GM08714 (cell line): ENCODE data around the gene UPK1B.
"Not testable (repeated sequence)": the region's sequence is repeated elsewhere in the genome, so short reads cannot be mapped to it uniquely, and the experiment has no call there.

Source experiments
- H3K4me3 ChIP-seq: fragments of 200-500 bp; sonication (Bioruptor generic); 2 replicates; pipeline ENCODE4 v1.5.1; 2014; ENCODE audit warnings: mild to moderate bottlenecking, low read length, inconsistent platforms
- ZNF274 ChIP-seq: IDR thresholded peaks from 2 replicates; pipeline ENCODE4 v1.6.1; 2012; ENCODE audit warnings: mild to moderate bottlenecking, low read depth, low read length

The UPK1B gene

GRCh38 chr3:119157971-119158370 lies 15.4 kb upstream of the UPK1B start:
- no peak overlapping the region for H3K4me3 ChIP-seq
- no peak for TF ChIP-seq ZNF274

GRCh38 chr3:119160361-119160760 lies 13.0 kb upstream of the UPK1B start:
- H3K4me3 ChIP-seq, result no peak overlapping the region

GRCh38 chr3:119160815-119161214 lies 12.6 kb upstream of the UPK1B start:
- no peak for TF ChIP-seq ZNF274
- no peak overlapping the region for H3K4me3 ChIP-seq

More at GRCh38 chr3:119160361-119160760, 13.0 kb upstream of the UPK1B start:
- TF ChIP-seq ZNF274, result no peak

- no peak overlapping the region for H3K4me3 ChIP-seq
- no peak for TF ChIP-seq ZNF274
Measured at GRCh38 chr3:119161240-119161639, 12.2 kb upstream of the UPK1B start.

GRCh38 chr3:119164745-119165144 lies 8.7 kb upstream of the UPK1B start:
- H3K4me3 ChIP-seq, result not testable (repeated sequence)

GRCh38 chr3:119170821-119171220 lies 2.6 kb upstream of the UPK1B start:
- no peak for TF ChIP-seq ZNF274
- H3K4me3 ChIP-seq, result no peak overlapping the region

GRCh38 chr3:119175872-119176756 lies 2.7 kb downstream of the UPK1B start:
- H3K4me3 ChIP-seq, result no peak overlapping the region
- no peak for TF ChIP-seq ZNF274

- no peak for TF ChIP-seq ZNF274
- H3K4me3 ChIP-seq, result no peak overlapping the region
Measured at GRCh38 chr3:119176778-119177177, 3.4 kb downstream of the UPK1B start.

- no peak overlapping the region for H3K4me3 ChIP-seq
- no peak for TF ChIP-seq ZNF274
Measured at GRCh38 chr3:119177321-119177720, 3.9 kb downstream of the UPK1B start.

GRCh38 chr3:119181765-119182164 lies 8.4 kb downstream of the UPK1B start:
- H3K4me3 ChIP-seq, result no peak overlapping the region
- no peak for TF ChIP-seq ZNF274

- TF ChIP-seq ZNF274, result no peak
- no peak overlapping the region for H3K4me3 ChIP-seq
Measured at GRCh38 chr3:119184111-119184510, 10.7 kb downstream of the UPK1B start.

GRCh38 chr3:119184796-119185570 lies 11.6 kb downstream of the UPK1B start:
- no peak overlapping the region for H3K4me3 ChIP-seq
- TF ChIP-seq ZNF274, result no peak

GRCh38 chr3:119187266-119187665 lies 13.9 kb downstream of the UPK1B start:
- no peak for TF ChIP-seq ZNF274

GRCh38 chr3:119191800-119192199 lies 18.4 kb downstream of the UPK1B start:
- no peak for TF ChIP-seq ZNF274
- no peak overlapping the region for H3K4me3 ChIP-seq

More at GRCh38 chr3:119187266-119187665, 13.9 kb downstream of the UPK1B start:
- no peak overlapping the region for H3K4me3 ChIP-seq

- no peak overlapping the region for H3K4me3 ChIP-seq
- TF ChIP-seq ZNF274, result no peak
Measured at GRCh38 chr3:119194237-119195150, 21.1 kb downstream of the UPK1B start.
